ENCODE measurements around the gene OR2G2. TPM values are rescaled to one million over a fixed set of nuclear protein-coding genes. Genes with fewer than 3 reads are reported as not detected.

Gene OR2G2
- total RNA-seq: not detected in 2 replicates
- long read RNA-seq: 0 reads

DNA sequence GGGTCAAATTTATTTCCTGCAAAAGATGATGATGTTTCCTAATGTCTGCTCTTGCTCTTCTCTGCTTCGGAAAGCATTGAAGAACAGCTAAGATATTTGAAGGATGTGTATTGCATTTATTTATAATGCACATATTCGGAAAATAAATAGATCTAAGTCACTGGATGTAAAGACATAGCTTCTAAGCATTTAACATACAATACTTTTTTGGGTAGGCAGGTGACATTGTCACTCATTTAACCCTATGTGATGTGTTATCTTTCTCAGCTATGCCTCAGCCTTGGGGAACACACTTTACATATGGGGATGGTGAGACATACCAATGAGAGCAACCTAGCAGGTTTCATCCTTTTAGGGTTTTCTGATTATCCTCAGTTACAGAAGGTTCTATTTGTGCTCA is at the start of gene OR2G2:
Gene OR2G2 (plus strand): TSS at position 301 of the 400 bp plus-strand sequence. CDS start 0 bp downstream, at position 301.
- Mint-ChIP-seq H3K27ac (no peak within 1 kb of the TSS), H3K4me1 (ENCODE audit: low read depth) (no peaks in the 10 kb centered on the region), H3K9me3 (ENCODE audit: low read depth) (peaks cover 2% of the 10 kb centered on the region), H3K27me3 (no peaks in the 10 kb centered on the region), H3K36me3 (ENCODE audit: insufficient read depth) (no peaks in the 10 kb centered on the region), H3K4me3 (ENCODE audit: low read depth) (no peak within 1 kb of the TSS)
- no peak for DNase-seq (ENCODE audit: low spot score, unreplicated experiment)
- no peak for TF ChIP-seq CTCF (IDR thresholded peaks at IDR 0.05; ENCODE audit: unreplicated experiment)

DNA sequence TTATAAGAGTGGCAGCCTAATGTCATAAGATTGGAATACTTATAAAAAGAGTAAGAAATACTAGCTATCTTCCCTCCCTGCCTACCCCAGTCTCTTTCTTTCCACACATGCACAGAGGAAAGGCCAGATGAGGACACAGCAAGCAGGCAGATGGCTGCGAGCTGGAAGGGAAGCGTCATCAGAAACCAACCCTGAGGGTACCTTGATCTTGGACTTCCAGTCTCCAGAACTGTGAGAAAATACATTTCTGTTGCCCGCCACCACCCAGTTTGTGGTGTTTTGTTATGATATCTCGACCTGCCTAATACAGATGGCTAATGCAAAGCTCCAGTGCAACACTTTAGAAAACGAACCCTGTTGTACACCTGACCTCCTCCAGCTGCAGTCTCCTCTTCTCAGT is 49.6 kb upstream of the OR2G2 start:
- Mint-ChIP-seq H3K27me3 (no peaks in the 10 kb centered on the region), H3K4me1 (ENCODE audit: low read depth) (no peaks in the 10 kb centered on the region), H3K9me3 (ENCODE audit: low read depth) (no peaks in the 10 kb centered on the region), H3K27ac (no peak overlapping the region), H3K4me3 (ENCODE audit: low read depth) (no peak overlapping the region), H3K36me3 (ENCODE audit: insufficient read depth) (no peaks in the 10 kb centered on the region)
- no peak for TF ChIP-seq CTCF (IDR thresholded peaks at IDR 0.05; ENCODE audit: unreplicated experiment)
- DNase-seq (ENCODE audit: low spot score, unreplicated experiment): no peak

DNA sequence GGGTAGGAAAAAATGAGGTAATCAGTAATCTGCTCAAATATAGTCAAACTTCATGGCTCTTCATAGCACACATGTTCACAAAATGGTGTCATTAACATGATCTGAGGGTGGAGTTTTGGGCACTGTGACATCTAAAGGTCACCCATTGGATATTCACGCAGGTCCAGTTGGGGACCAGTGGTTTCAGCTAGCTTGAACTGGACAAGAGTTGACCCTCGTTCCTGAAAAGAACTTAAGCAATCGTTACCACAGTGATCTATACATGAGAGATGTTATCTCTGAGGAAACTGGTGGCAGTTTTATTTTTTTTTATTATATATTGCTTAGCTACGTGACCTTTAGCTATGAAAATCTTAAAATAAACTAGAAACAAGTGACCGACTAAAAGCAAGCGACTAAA is 48.9 kb upstream of the OR2G2 start:
- no peak for DNase-seq (ENCODE audit: low spot score, unreplicated experiment)
- no peak for TF ChIP-seq CTCF (IDR thresholded peaks at IDR 0.05; ENCODE audit: unreplicated experiment)
- H3K27me3 Mint-ChIP-seq: no peaks in the 10 kb centered on the region
- no peaks in the 10 kb centered on the region for H3K4me1 Mint-ChIP-seq (ENCODE audit: low read depth)
- no peaks in the 10 kb centered on the region for H3K36me3 Mint-ChIP-seq (ENCODE audit: insufficient read depth)
- no peaks in the 10 kb centered on the region for H3K9me3 Mint-ChIP-seq (ENCODE audit: low read depth)
- H3K4me3 Mint-ChIP-seq (ENCODE audit: low read depth): no peak overlapping the region
- no peak overlapping the region for H3K27ac Mint-ChIP-seq

- H3K36me3 Mint-ChIP-seq (ENCODE audit: insufficient read depth): no peaks in the 10 kb centered on the region
- no peak overlapping the region for H3K4me3 Mint-ChIP-seq (ENCODE audit: low read depth)
- no peaks in the 10 kb centered on the region for H3K27me3 Mint-ChIP-seq
- H3K9me3 Mint-ChIP-seq (ENCODE audit: low read depth): no peaks in the 10 kb centered on the region
- no peak overlapping the region for H3K27ac Mint-ChIP-seq
- no peak for TF ChIP-seq CTCF (IDR thresholded peaks at IDR 0.05; ENCODE audit: unreplicated experiment)
- DNase-seq (ENCODE audit: low spot score, unreplicated experiment): no peak
- no peaks in the 10 kb centered on the region for H3K4me1 Mint-ChIP-seq (ENCODE audit: low read depth)
These were observed 47.6 kb upstream of the OR2G2 start for GRCh38 chr1:247540581-247540980.

GRCh38 chr1:247542811-247543210 is 45.3 kb upstream of the OR2G2 start:
- no peaks in the 10 kb centered on the region for H3K36me3 Mint-ChIP-seq (ENCODE audit: insufficient read depth)
- H3K4me3 Mint-ChIP-seq (ENCODE audit: low read depth): no peak overlapping the region
- H3K27ac Mint-ChIP-seq: no peak overlapping the region
- TF ChIP-seq CTCF (IDR thresholded peaks at IDR 0.05; ENCODE audit: unreplicated experiment): no peak
- H3K4me1 Mint-ChIP-seq (ENCODE audit: low read depth): no peaks in the 10 kb centered on the region
- H3K9me3 Mint-ChIP-seq (ENCODE audit: low read depth): no peaks in the 10 kb centered on the region
- DNase-seq (ENCODE audit: low spot score, unreplicated experiment): no peak
- no peaks in the 10 kb centered on the region for H3K27me3 Mint-ChIP-seq

All from progenitor cell of endocrine pancreas (in vitro differentiated cells).